Thyroid gland (tissue), 4 donors: Measurements from ENCODE around the gene ZNF436. TPM values are rescaled to one million over a fixed set of nuclear protein-coding genes. Genes with fewer than 3 reads are reported as not detected.
"Not testable (repeated sequence)": the region's sequence is repeated elsewhere in the genome, so short reads cannot be mapped to it uniquely, and the experiment has no call there.

Source experiments
- DNase-seq, 2 donors: peaks; one replicate each; pipeline ENCODE4 v3.0.0-alpha.2; 2019
- H3K27ac ChIP-seq, 3 donors: fragments of 200-600 bp; sonication (generic); 1 replicate in 2 of 3; 2 replicates in 1 of 3; pipeline ENCODE4 v1.5.1; 2016 to 2019; ENCODE audit warnings: mild to moderate bottlenecking in 1 of 3, moderate library complexity in 1 of 3
- H3K27me3 ChIP-seq: fragments of 200-600 bp; sonication (generic); one replicate; pipeline ENCODE4 v1.5.1; 2019
- H3K36me3 ChIP-seq, 2 donors: fragments of 200-600 bp; sonication (generic); one replicate each; pipeline ENCODE4 v1.5.1; 2016 to 2019
- H3K4me1 ChIP-seq, 2 donors: fragments of 200-600 bp; sonication (generic); one replicate each; pipeline ENCODE4 v1.5.1; 2017 to 2019
- H3K4me3 ChIP-seq, 3 donors: fragments of 200-600 bp; sonication (generic); replicated peaks in 1 of 3; 1 replicate in 2 of 3; 2 replicates in 1 of 3; pipeline ENCODE4 v1.5.1; 2016; ENCODE audit warnings: mild to moderate bottlenecking in 1 of 3
- H3K9me3 ChIP-seq: fragments of 200-600 bp; sonication (generic); one replicate; pipeline ENCODE4 v1.5.1; 2017
- CTCF ChIP-seq, 6 experiments: fragments of 200-600 bp in 3 of 6; fragments of 450-650 bp in 3 of 6; sonication (generic) in 3 of 6; IDR thresholded peaks; one replicate each; pipeline ENCODE4 v1.5.1; 2016 to 2019; ENCODE audit warnings: antibody characterized with exemption in 6 of 6, mild to moderate bottlenecking in 2 of 6, inconsistent platforms in 1 of 6, moderate library complexity in 1 of 6
- POLR2A ChIP-seq, 2 donors: fragments of 450-650 bp; IDR thresholded peaks; one replicate each; pipeline ENCODE4 v1.6.1; 2017; ENCODE audit warnings: antibody characterized with exemption in 2 of 2, mild to moderate bottlenecking in 2 of 2, moderate library complexity in 1 of 2
- WGBS, 2 donors: methylation state at CpG; one replicate each; pipeline ENCODE4 v1.1.5; 2017; 5-methylcytosine and 5-hydroxymethylcytosine counted together
- intact Hi-C: fragments of 100-400 bp; cut with DNase I; formaldehyde crosslinking; loops from one replicate; pipeline ENCODE4 v1.15.1; 2023
- total RNA-seq, 4 donors: library from RNA; depleted of rRNA; stranded (reverse); fragments of >200 nt; gene quantifications; one replicate each; pipeline ENCODE4 v1.2.3, GENCODE V29; 2016

ZNF436 gene
- total RNA-seq, 4 donors from 2014 or later, result 22.0 to 44.0 (median 31.1) TPM

DNA sequence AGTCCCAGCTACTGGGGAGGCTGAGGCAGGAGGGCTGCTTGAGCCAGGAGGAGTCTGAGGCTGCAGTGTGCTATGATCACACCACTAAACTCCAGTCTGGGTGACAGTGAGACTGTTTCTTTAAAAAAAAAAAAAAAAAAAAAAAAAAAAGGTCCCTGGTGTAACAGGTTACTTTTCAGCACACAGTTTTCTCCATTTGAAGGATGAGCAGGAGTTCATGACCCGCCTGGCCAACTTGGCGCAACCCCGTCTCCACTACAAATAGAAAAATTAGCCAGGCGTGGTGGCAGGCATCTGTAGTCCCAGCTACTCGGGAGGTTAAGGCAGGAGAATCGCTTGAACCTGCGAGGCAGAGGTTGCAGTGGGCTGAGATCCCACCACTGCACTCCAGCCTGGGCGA is 37.9 kb downstream of the ZNF436 start:
- TF ChIP-seq CTCF (IDR thresholded peaks at IDR 0.05) (no peak), POLR2A (IDR thresholded peaks at IDR 0.05) (no peak)
- Histone ChIP-seq H3K4me1 (no peaks in the 10 kb centered on the region), H3K9me3 (no peaks in the 10 kb centered on the region), H3K27ac (no peak overlapping the region), H3K27me3 (no peaks in the 10 kb centered on the region), H3K4me3 (no peak overlapping the region), H3K36me3 (peaks cover 57 to 59% of the 10 kb centered on the region in 2 donors)
- peak; percentile 9 to 18 for DNase-seq
- intact Hi-C loops, result no loop called here
- 80 to 86% methylated on average over 8 of the region's 8 CpGs for WGBS, 2 donors

GRCh38 chr1:23330846-23331245 is 38.8 kb downstream of the ZNF436 start:
- 96 to 100% methylated on average over 1 of the region's 1 CpG for WGBS, 2 donors
- Histone ChIP-seq H3K4me3 (no peak overlapping the region), H3K36me3 (peaks cover 59% of the 10 kb centered on the region in 2 donors), H3K27ac (no peak overlapping the region), H3K27me3 (no peaks in the 10 kb centered on the region), H3K4me1 (no peaks in the 10 kb centered on the region), H3K9me3 (no peaks in the 10 kb centered on the region)
- intact Hi-C loops, result no loop called here
- TF ChIP-seq CTCF (IDR thresholded peaks at IDR 0.05) (no peak), POLR2A (IDR thresholded peaks at IDR 0.05) (no peak)
- DNase-seq, result no peak

DNA sequence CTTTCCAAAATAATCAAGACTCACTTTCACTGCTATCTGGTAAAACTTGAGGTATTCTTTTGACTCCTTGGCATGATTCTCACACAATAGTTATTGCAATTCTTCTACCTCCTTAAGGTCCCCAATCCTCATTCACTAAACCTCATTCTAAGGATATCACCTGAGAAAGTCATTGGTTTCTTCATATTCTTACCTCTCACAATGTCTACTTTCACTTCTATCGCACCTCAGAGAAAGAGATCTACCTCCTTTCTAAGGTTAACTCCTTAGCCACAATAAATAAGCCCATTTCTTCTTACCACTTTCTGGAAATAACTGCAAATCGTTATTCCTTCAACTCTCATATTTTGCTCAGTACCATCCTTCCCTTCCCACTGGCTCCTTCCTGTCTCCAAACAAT is 44.2 kb downstream of the ZNF436 start:
- TF ChIP-seq POLR2A (IDR thresholded peaks at IDR 0.05) (no peak), CTCF (IDR thresholded peaks at IDR 0.05) (no peak)

GRCh38 chr1:23322770-23323169 is 46.9 kb downstream of the ZNF436 start:
- WGBS, 2 donors, result 56 to 61% methylated on average over 1 of the region's 1 CpG
- Histone ChIP-seq H3K27ac (no peak overlapping the region), H3K9me3 (no peaks in the 10 kb centered on the region), H3K4me3 (no peak overlapping the region), H3K27me3 (no peaks in the 10 kb centered on the region), H3K4me1 (no peaks in the 10 kb centered on the region), H3K36me3 (peaks cover 41 to 44% of the 10 kb centered on the region in 2 donors)
- intact Hi-C loops, result no loop called here
- no peak for DNase-seq
- no peak for TF ChIP-seq POLR2A (IDR thresholded peaks at IDR 0.05)
- no peak for TF ChIP-seq CTCF (IDR thresholded peaks at IDR 0.05)

More for the DNA sequence above, 44.2 kb downstream of the ZNF436 start:
- 88 to 90% methylated on average over 2 of the region's 2 CpGs for WGBS, 2 donors
- intact Hi-C loops, result no loop called here
- no peaks in the 10 kb centered on the region for H3K4me1 ChIP-seq
- no peak overlapping the region for H3K27ac ChIP-seq
- H3K4me3 ChIP-seq, result no peak overlapping the region
- no peaks in the 10 kb centered on the region for H3K9me3 ChIP-seq
- DNase-seq, result no peak
- peaks cover 34 to 38% of the 10 kb centered on the region in 2 donors for H3K36me3 ChIP-seq
- H3K27me3 ChIP-seq, result no peaks in the 10 kb centered on the region

- 95 to 97% methylated on average over 7 of the region's 7 CpGs for WGBS, 2 donors
- H3K36me3 ChIP-seq, result peaks cover 16 to 30% of the 10 kb centered on the region in 2 donors
- intact Hi-C loops, result not testable (repeated sequence)
Measured at GRCh38 chr1:23310280-23310679, 59.4 kb downstream of the ZNF436 start.

More at GRCh38 chr1:23310280-23310679, 59.4 kb downstream of the ZNF436 start:
- not testable (repeated sequence) for H3K4me3 ChIP-seq, H3K27me3 ChIP-seq, H3K9me3 ChIP-seq, H3K27ac ChIP-seq, DNase-seq, H3K4me1 ChIP-seq

Other genes starting within 250 kb of the ZNF436 start
- 10 to 100 TPM; 21.4 to 28.2 (median 25.0) TPM for gene LUZP1, start 201.0 kb downstream of the ZNF436 start, total RNA-seq
- not detected for gene HTR1D, start 152.3 kb downstream of the ZNF436 start, total RNA-seq
- 100 to 1,000 TPM in 2 of 4 donors, 10 to 100 TPM in 2; 82.8 to 107 (median 99.4) TPM for gene HNRNPR, start 25.6 kb downstream of the ZNF436 start, total RNA-seq
- 10 to 100 TPM; 26.8 to 50.4 (median 48.0) TPM for gene TCEA3, start 54.9 kb upstream of the ZNF436 start, total RNA-seq
- gene ASAP3, start 114.3 kb upstream of the ZNF436 start, total RNA-seq, result 10 to 100 TPM; 69.3 to 75.7 (median 73.6) TPM
- gene E2F2, start 161.4 kb upstream of the ZNF436 start, total RNA-seq, result under 1 TPM in 3 of 4 donors, not detected in 1; 0.10 to 0.27 (median 0.17) TPM
- gene ID3, start 189.7 kb upstream of the ZNF436 start, total RNA-seq, result 100 to 1,000 TPM; 279 to 388 (median 343) TPM